Suprapubic skin (tissue), 4 donors: Measurements from ENCODE around the gene F2RL1. TPM values are rescaled to one million over a fixed set of nuclear protein-coding genes. Genes with fewer than 3 reads are reported as not detected.
"Not testable (repeated sequence)": the region's sequence is repeated elsewhere in the genome, so short reads cannot be mapped to it uniquely, and the experiment has no call there.

Experiments used
- DNase-seq, 2 donors: peaks; one replicate each; pipeline ENCODE4 v3.0.0-alpha.2; 2019; ENCODE audit warnings: low spot score in 2 of 2
- H3K27ac ChIP-seq: fragments of 200-600 bp; sonication (generic); one replicate; pipeline ENCODE4 v1.5.1; 2019
- H3K27me3 ChIP-seq: fragments of 200-600 bp; sonication (generic); one replicate; pipeline ENCODE4 v1.5.1; 2019
- H3K36me3 ChIP-seq: fragments of 200-600 bp; sonication (generic); one replicate; pipeline ENCODE4 v1.5.1; 2019
- H3K4me1 ChIP-seq: fragments of 200-600 bp; sonication (generic); one replicate; pipeline ENCODE4 v1.5.1; 2019
- H3K4me3 ChIP-seq: fragments of 200-600 bp; sonication (generic); one replicate; pipeline ENCODE4 v1.5.1; 2019; ENCODE audit warnings: mild to moderate bottlenecking
- H3K9me3 ChIP-seq: fragments of 200-600 bp; sonication (generic); one replicate; pipeline ENCODE4 v1.5.1; 2019
- EP300 ChIP-seq: sonication (generic); formaldehyde crosslinking; IDR thresholded peaks from one replicate; pipeline ENCODE4 v1.6.1; 2017; ENCODE audit warnings: antibody characterized with exemption
- POLR2A ChIP-seq, 2 donors: fragments of 450-650 bp; IDR thresholded peaks; one replicate each; pipeline ENCODE4 v1.6.1; 2017; ENCODE audit warnings: antibody characterized with exemption in 2 of 2, mild to moderate bottlenecking in 2 of 2, moderate library complexity in 2 of 2
- POLR2AphosphoS5 ChIP-seq, 3 donors: sonication (generic); formaldehyde crosslinking; IDR thresholded peaks; one replicate each; pipeline ENCODE4 v1.6.1; 2017; ENCODE audit warnings: antibody characterized with exemption in 3 of 3
- WGBS: methylation state at CpG from one replicate; pipeline ENCODE4 v1.1.5; 2018; 5-methylcytosine and 5-hydroxymethylcytosine counted together
- total RNA-seq, 4 donors: library from RNA; depleted of rRNA; stranded (reverse); fragments of >200 nt; gene quantifications; one replicate each; pipeline ENCODE4 v1.1.0, GENCODE V29; 2016
- TF ChIP-seq, protein P1 (sequence below), 2 donors: fragments of 200-600 bp in 1 of 2; fragments of 450-650 bp in 1 of 2; sonication (generic) in 1 of 2; IDR thresholded peaks; one replicate each; pipeline ENCODE4 v1.5.1; 2016 to 2019; ENCODE audit warnings: antibody characterized with exemption in 2 of 2, mild to moderate bottlenecking in 1 of 2, moderate library complexity in 1 of 2

Gene F2RL1
- total RNA-seq, 4 donors from 2014 or later, result 20.8 to 107 (median 77.7) TPM

DNA sequence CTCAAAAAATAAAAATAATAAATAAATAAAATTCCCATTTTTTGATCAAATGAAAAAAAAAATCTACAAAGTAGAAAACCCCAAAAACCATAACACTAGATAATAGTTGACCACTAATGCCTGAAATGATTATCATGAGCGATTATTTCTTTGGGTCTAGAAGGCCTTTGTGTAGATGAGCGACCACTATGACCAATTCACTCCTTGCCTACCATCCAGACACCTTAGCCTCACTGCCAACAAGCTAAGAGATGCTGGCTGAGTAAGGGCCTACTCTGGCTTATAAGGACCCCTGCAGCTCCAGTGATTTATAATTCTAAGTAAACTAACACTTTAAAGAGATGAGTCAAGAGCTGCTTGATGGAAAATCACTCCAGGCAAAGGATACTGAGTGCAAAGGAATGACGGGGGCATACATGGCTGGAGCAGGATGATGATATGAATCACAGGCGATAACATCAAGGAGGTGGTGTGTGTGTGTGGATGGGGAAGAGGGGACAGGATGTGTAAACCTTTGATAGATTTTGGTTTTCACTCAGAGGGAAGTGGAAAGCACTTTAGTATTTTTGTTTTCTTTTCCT, 4.8 kb upstream of the F2RL1 start:
- Histone ChIP-seq H3K4me3 (no peak overlapping the region), H3K36me3 (no peaks in the 10 kb centered on the region), H3K27ac (no peak overlapping the region), H3K9me3 (no peaks in the 10 kb centered on the region), H3K27me3 (peaks cover 7% of the 10 kb centered on the region), H3K4me1 (peaks cover 24% of the 10 kb centered on the region)
- 79% methylated on average over 4 of the region's 4 CpGs for WGBS
- no peak for DNase-seq
- TF ChIP-seq POLR2A (IDR thresholded peaks at IDR 0.05) (no peak), POLR2AphosphoS5 (IDR thresholded peaks at IDR 0.05) (no peak), EP300 (no peak)
- TF ChIP-seq, protein P1, sequence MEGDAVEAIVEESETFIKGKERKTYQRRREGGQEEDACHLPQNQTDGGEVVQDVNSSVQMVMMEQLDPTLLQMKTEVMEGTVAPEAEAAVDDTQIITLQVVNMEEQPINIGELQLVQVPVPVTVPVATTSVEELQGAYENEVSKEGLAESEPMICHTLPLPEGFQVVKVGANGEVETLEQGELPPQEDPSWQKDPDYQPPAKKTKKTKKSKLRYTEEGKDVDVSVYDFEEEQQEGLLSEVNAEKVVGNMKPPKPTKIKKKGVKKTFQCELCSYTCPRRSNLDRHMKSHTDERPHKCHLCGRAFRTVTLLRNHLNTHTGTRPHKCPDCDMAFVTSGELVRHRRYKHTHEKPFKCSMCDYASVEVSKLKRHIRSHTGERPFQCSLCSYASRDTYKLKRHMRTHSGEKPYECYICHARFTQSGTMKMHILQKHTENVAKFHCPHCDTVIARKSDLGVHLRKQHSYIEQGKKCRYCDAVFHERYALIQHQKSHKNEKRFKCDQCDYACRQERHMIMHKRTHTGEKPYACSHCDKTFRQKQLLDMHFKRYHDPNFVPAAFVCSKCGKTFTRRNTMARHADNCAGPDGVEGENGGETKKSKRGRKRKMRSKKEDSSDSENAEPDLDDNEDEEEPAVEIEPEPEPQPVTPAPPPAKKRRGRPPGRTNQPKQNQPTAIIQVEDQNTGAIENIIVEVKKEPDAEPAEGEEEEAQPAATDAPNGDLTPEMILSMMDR (IDR thresholded peaks at IDR 0.05), result no peak

DNA sequence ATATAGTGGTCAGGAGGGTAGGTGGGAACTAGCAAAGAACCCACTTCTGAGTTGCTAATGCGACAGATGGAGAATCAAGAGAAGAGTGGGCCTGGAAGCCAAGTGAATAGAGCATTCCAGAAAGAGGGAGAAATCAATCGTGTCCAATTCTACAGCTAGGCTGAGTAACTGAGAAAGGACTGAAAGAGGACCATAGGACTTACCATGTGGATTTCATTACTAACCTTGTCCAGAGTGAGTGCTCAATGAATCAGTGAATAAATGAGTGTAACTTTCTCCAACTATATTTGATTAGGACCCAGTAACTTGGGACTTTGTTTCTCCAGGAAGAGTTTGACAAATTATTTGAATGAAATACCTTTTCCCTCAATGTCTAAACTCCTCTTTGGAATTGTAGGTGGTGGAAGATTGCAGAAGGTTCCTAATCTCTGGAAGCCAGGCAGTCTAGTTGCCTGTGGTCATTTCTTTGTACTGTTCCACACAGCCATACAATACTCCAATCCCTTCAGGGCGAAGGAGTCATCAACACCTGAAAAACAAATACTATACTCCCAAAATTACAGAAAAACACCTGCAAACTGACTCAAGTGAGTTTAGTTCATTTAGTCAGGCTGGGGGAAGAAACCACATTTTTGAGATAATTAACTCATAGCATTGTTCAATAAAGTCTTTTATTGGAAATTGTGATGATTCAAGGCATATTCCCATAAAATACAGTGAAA, 2.6 kb upstream of the F2RL1 start:
- no peaks in the 10 kb centered on the region for H3K9me3 ChIP-seq
- WGBS, result 85% methylated on average over 3 of the region's 3 CpGs
- no peak overlapping the region for H3K27ac ChIP-seq
- no peak overlapping the region for H3K4me3 ChIP-seq
- no peaks in the 10 kb centered on the region for H3K36me3 ChIP-seq
- H3K4me1 ChIP-seq, result peaks cover 26% of the 10 kb centered on the region
- DNase-seq, result no peak
- peaks cover 18% of the 10 kb centered on the region for H3K27me3 ChIP-seq
- no peak for TF ChIP-seq EP300

DNA sequence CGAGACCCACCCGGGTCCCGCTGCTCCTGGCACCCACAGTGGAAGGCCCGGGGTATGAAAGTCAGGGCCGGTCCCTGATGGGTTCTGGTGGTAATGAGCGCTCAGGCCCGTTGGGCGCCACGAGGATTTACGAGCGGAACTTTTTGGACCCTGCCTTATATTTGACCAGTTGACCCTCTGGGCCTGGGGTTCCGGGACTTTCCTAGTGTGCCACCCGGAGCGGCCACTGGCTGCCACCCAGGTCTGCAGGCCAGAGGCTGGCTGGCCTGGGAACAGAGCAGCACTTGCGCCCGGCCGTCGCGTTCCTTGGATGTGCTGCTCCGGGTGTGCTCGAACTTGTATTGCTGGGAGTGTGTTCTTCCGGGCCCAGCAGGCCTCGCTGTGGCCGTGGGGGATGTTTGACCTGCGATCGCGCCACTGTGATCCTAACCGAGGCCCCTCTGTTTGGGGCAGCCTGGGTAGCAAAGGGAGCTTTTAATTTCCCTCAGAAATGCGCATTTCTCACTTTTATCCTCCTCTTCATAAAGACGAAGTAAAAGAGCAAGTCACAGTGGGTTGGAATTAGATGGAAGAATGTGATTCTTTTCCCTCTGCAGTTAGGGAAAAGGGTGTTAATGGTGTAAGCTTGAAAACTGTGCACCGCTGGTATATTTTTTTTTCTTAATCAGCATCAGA, 1.2 kb downstream of the F2RL1 start:
- WGBS, result 28% methylated on average over 28 of the region's 31 CpGs
- Histone ChIP-seq H3K9me3 (no peaks in the 10 kb centered on the region), H3K36me3 (no peaks in the 10 kb centered on the region), H3K4me3 (peak overlapping the region; percentile 76), H3K4me1 (peaks cover 26% of the 10 kb centered on the region), H3K27me3 (peaks cover 18% of the 10 kb centered on the region), H3K27ac (peak overlapping the region; percentile 87)
- DNase-seq, result no peak
- TF ChIP-seq EP300 (no peak), POLR2AphosphoS5 (IDR thresholded peaks at IDR 0.05) (no peak), POLR2A (IDR thresholded peaks at IDR 0.05) (no peak)
- TF ChIP-seq, protein P1 (IDR thresholded peaks at IDR 0.05), result no peak

DNA sequence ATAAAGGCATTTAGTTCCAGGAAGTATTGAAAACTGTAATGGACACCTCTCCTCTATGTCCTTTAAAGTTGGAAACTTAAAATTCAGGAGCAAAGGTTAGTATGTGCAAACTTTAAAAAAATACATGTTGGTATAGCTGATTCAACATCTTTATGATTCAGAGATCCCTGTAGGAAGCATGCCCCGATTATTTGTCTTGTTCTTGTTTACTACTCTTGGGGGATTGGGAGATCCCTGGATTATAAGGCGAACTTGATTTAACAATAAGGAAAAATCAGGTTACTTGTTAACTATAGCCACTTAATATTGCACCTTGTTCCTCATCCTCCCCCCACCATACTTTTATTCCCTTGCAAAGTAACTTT, 1.7 kb downstream of the F2RL1 start:
- Histone ChIP-seq H3K27me3 (peaks cover 18% of the 10 kb centered on the region), H3K27ac (no peak overlapping the region), H3K4me3 (peak overlapping the region; percentile 76), H3K36me3 (no peaks in the 10 kb centered on the region), H3K9me3 (no peaks in the 10 kb centered on the region), H3K4me1 (peaks cover 26% of the 10 kb centered on the region)
- TF ChIP-seq POLR2A (IDR thresholded peaks at IDR 0.05), result no peak
- TF ChIP-seq POLR2AphosphoS5 (IDR thresholded peaks at IDR 0.05), result no peak
- 55% methylated on average over 2 of the region's 2 CpGs for WGBS
- DNase-seq, result no peak

DNA sequence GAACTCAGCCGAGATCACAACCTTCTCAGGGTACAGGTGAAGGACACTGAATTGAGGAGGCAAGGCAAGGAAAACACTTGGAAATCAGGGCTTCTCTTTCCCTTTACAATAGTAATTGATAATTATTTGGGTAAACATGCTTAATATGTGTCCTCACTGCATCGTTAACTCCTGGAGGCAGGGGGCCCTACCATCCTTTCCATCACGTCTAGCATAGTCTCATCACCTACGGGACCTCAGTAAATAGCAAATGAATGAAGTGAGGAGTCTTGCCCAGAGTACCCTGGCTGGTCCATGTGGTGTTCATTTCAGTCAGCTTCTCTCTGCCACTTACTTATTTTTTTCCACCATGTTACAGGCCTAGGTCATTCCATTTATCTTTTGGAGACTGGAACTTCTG, 2.3 kb downstream of the F2RL1 start:
- no peak overlapping the region for H3K27ac ChIP-seq
- no peak overlapping the region for H3K4me3 ChIP-seq

DNA sequence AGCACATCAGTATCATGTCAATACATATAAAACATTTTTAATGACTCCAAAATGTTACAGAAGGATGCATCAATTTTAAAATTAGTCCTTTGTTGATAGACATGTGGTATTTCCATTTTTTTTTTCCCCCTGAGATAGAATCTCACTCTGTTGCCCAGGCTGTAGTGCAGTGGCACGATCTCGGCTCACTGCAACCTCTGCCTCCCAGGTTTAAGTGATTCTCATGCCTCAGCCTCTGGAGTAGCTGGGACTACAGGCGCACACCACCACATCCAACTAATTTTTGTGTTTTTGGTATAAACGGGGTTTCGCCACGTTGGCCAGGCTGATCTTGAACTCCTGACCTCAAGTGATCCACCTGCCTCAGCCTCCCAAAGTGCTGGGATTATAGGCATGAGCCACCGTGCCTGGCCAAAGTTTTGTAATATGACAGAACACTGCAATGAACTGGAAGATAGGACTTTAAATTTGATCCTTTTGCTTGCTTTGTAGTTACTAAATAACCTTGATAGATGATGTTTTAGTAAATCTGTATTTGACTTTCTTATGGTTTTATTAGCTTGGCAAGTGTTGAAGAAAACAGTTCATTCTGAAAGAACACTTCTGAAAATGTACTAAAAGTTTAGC, 3.4 kb downstream of the F2RL1 start:
- not testable (repeated sequence) for H3K36me3 ChIP-seq, DNase-seq, H3K27ac ChIP-seq, H3K4me3 ChIP-seq, H3K9me3 ChIP-seq
- WGBS, result 86% methylated on average over 7 of the region's 7 CpGs
- H3K4me1 ChIP-seq, result peaks cover 29% of the 10 kb centered on the region
- H3K27me3 ChIP-seq, result peaks cover 18% of the 10 kb centered on the region

More for the DNA sequence above, 2.3 kb downstream of the F2RL1 start:
- Histone ChIP-seq H3K36me3 (no peaks in the 10 kb centered on the region), H3K27me3 (peaks cover 18% of the 10 kb centered on the region), H3K4me1 (peaks cover 26% of the 10 kb centered on the region), H3K9me3 (no peaks in the 10 kb centered on the region)
- 76% methylated on average over 4 of the region's 4 CpGs for WGBS
- no peak for DNase-seq
- no peak for TF ChIP-seq EP300
- no peak for TF ChIP-seq POLR2A (IDR thresholded peaks at IDR 0.05)
- no peak for TF ChIP-seq POLR2AphosphoS5 (IDR thresholded peaks at IDR 0.05)
- TF ChIP-seq, protein P1 (IDR thresholded peaks at IDR 0.05), result no peak

DNA sequence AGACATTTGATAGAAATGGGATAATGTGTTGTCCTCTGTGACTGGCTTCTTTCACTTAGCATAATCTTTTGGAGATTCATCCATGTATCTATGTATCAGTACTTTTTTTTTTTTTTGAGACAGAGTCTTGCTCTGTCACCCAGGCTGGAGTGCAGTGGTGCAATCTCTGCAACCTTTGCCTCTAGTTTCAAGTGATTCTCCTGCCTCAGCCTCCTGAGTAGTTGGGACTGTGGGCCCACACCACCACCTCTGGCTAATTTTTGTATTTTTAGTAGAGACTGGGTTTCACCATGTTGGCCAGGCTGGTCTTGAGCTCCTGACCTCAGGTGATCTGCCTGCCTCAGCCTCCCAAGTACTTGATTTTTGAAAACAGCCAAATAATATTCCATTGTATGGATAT, 7.6 kb downstream of the F2RL1 start:
- not testable (repeated sequence) for H3K27me3 ChIP-seq, DNase-seq, H3K4me3 ChIP-seq, H3K27ac ChIP-seq, H3K36me3 ChIP-seq, H3K9me3 ChIP-seq, H3K4me1 ChIP-seq
